Retinal pigment epithelial cell (primary cell): ENCODE data around the gene ARFGEF3.

ENCODE experiments used
- DNase-seq: peaks from one replicate; pipeline ENCODE4 v3.0.0-alpha.2; 2010; ENCODE audit warnings: low read depth
- H3K4me3 ChIP-seq: 2 replicates; pipeline ENCODE4 v1.5.1; 2011; ENCODE audit warnings: mild to moderate bottlenecking, low read length, control low read depth, moderate library complexity
- CTCF ChIP-seq: conservative IDR thresholded peaks from 2 replicates; pipeline ENCODE4 v1.5.1; 2011; ENCODE audit warnings: low read depth, low read length, control low read depth, inconsistent platforms

Gene ARFGEF3

GRCh38 chr6:138291036-138291848 is 129.5 kb downstream of the ARFGEF3 start:
- no peak for DNase-seq
- H3K4me3 ChIP-seq: no peak overlapping the region
- no peak for TF ChIP-seq CTCF

- H3K4me3 ChIP-seq: no peak overlapping the region
- TF ChIP-seq CTCF: no peak
- DNase-seq: no peak
Observed at GRCh38 chr6:138291849-138292181, 130.1 kb downstream of the ARFGEF3 start.

- no peak for DNase-seq
- H3K4me3 ChIP-seq: no peak overlapping the region
- no peak for TF ChIP-seq CTCF
Observed at GRCh38 chr6:138292482-138292881, 130.7 kb downstream of the ARFGEF3 start.

GRCh38 chr6:138293428-138294395 is 132.0 kb downstream of the ARFGEF3 start:
- H3K4me3 ChIP-seq: no peak overlapping the region
- no peak for TF ChIP-seq CTCF
- DNase-seq: no peak

GRCh38 chr6:138296381-138296780 is 134.6 kb downstream of the ARFGEF3 start:
- DNase-seq: no peak
- H3K4me3 ChIP-seq: no peak overlapping the region
- no peak for TF ChIP-seq CTCF

- DNase-seq: no peak
- TF ChIP-seq CTCF: no peak
- no peak overlapping the region for H3K4me3 ChIP-seq
Observed at GRCh38 chr6:138296786-138297185, 135.0 kb downstream of the ARFGEF3 start.
